Tibial nerve (tissue), 4 donors: ENCODE data around the gene ZDHHC18. TPM values are rescaled to one million over a fixed set of nuclear protein-coding genes. Genes with fewer than 3 reads are reported as not detected.

Source experiments
- DNase-seq, 2 donors: peaks; one replicate each; pipeline ENCODE4 v3.0.0-alpha.2; 2019; ENCODE audit warnings: low spot score in 2 of 2
- H3K27ac ChIP-seq, 4 donors: fragments of 200-600 bp; sonication (generic) in 3 of 4; one replicate each; pipeline ENCODE4 v1.5.1; 2017 to 2019; ENCODE audit warnings: mild to moderate bottlenecking in 1 of 4
- H3K27me3 ChIP-seq, 2 donors: fragments of 200-600 bp; sonication (generic) in 1 of 2; one replicate each; pipeline versions ENCODE4 v1.5.1 to v1.6.0; 2017 to 2019
- H3K36me3 ChIP-seq, 3 donors: fragments of 200-600 bp; sonication (generic); one replicate each; pipeline ENCODE4 v1.5.1; 2018 to 2019
- H3K4me1 ChIP-seq, 4 donors: fragments of 200-600 bp; sonication (generic) in 3 of 4; one replicate each; pipeline ENCODE4 v1.5.1; 2017 to 2019
- H3K4me3 ChIP-seq, 4 donors: fragments of 200-600 bp; sonication (generic) in 3 of 4; one replicate each; pipeline ENCODE4 v1.5.1; 2017 to 2019; ENCODE audit warnings: mild to moderate bottlenecking in 1 of 4, moderate library complexity in 1 of 4
- H3K9me3 ChIP-seq, 4 donors: fragments of 200-600 bp; sonication (generic) in 3 of 4; one replicate each; pipeline ENCODE4 v1.5.1; 2017 to 2019
- CTCF ChIP-seq, 5 experiments: fragments of 200-600 bp in 3 of 5; fragments of 450-650 bp in 2 of 5; sonication (generic) in 3 of 5; IDR thresholded peaks; one replicate each; pipeline ENCODE4 v1.5.1; 2016 to 2019; ENCODE audit warnings: antibody characterized with exemption in 5 of 5, mild to moderate bottlenecking in 3 of 5, moderate library complexity in 2 of 5
- EP300 ChIP-seq, 2 donors: sonication (generic); formaldehyde crosslinking; IDR thresholded peaks; one replicate each; pipeline ENCODE4 v1.6.1; 2017; ENCODE audit warnings: antibody characterized with exemption in 2 of 2, mild to moderate bottlenecking in 1 of 2
- POLR2A ChIP-seq, 2 donors: fragments of 450-650 bp; IDR thresholded peaks; one replicate each; pipeline ENCODE4 v1.6.1; 2017; ENCODE audit warnings: antibody characterized with exemption in 2 of 2, mild to moderate bottlenecking in 2 of 2, moderate library complexity in 2 of 2
- WGBS, 2 donors: methylation state at CpG; one replicate each; pipeline ENCODE4 v1.1.5; 2018; 5-methylcytosine and 5-hydroxymethylcytosine counted together
- total RNA-seq, 4 donors: library from RNA; depleted of rRNA; stranded (reverse); fragments of >200 nt; gene quantifications; one replicate each; pipeline ENCODE4 v1.1.0, GENCODE V29; 2016

Gene ZDHHC18
- total RNA-seq, 4 donors from 2014 or later: 9.2 to 13.5 (median 10.0) TPM

- H3K9me3 ChIP-seq: no peaks in the 10 kb centered on the region
- 95 to 98% methylated on average over 4 of the region's 4 CpGs for WGBS, 2 donors
- TF ChIP-seq POLR2A (IDR thresholded peaks at IDR 0.05): no peak
- TF ChIP-seq CTCF (IDR thresholded peaks at IDR 0.05): no peak
- no peak for TF ChIP-seq EP300 (IDR thresholded peaks at IDR 0.05)
- H3K36me3 ChIP-seq: no peaks in the 10 kb centered on the region
- peaks cover 0 to 19% (median 14%) of the 10 kb centered on the region in 4 donors for H3K4me1 ChIP-seq
- H3K4me3 ChIP-seq: no peak overlapping the region
- no peak overlapping the region for H3K27ac ChIP-seq
- no peaks in the 10 kb centered on the region for H3K27me3 ChIP-seq
- DNase-seq: no peak
Measured at GRCh38 chr1:26822737-26823395, 3.6 kb upstream of the ZDHHC18 start.

- H3K27ac ChIP-seq: no peak overlapping the region
- no peaks in the 10 kb centered on the region for H3K27me3 ChIP-seq
- peaks cover 0 to 37% (median 26%) of the 10 kb centered on the region in 4 donors for H3K4me1 ChIP-seq
- 88 to 90% methylated on average over 3 of the region's 3 CpGs for WGBS, 2 donors
- TF ChIP-seq POLR2A (IDR thresholded peaks at IDR 0.05): no peak
- TF ChIP-seq CTCF (IDR thresholded peaks at IDR 0.05): no peak
- TF ChIP-seq EP300 (IDR thresholded peaks at IDR 0.05): no peak
- H3K4me3 ChIP-seq: no peak overlapping the region
- no peak for DNase-seq
- H3K36me3 ChIP-seq: peaks cover 0 to 6% (median 0%) of the 10 kb centered on the region in 3 donors
- no peaks in the 10 kb centered on the region for H3K9me3 ChIP-seq
Measured at GRCh38 chr1:26824731-26825130, 1.8 kb upstream of the ZDHHC18 start.

DNA sequence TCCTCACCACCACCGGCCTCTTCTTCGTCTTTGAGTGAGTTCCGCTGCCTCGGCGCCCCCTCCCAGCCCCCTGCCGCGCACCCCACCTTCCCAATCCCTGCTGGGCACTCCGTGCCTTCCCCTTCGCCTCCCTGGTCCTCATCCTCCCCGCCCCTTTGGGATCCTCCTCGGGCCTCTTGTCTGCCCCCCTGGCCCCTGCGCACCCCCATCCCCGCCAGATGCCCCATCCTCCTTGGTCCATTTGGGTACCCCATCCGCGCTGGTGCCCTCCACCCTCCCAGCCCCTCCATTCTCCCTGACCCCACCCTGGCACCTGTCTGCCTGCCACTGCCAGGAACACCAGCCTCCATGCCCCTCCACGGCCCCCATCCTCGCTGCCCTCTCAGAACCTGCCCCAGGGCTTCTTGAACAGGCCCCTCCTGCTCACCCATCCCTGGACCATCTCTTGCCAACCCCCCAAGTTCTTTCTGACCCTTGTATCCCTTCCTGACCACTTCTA, 667 bp downstream of the ZDHHC18 start:
- Histone ChIP-seq H3K9me3 (no peaks in the 10 kb centered on the region), H3K27ac (peak overlapping the region; percentile 17 to 89 (median 85)), H3K4me3 (peak overlapping the region; percentile 75 to 95 (median 78)), H3K36me3 (peaks cover 0 to 24% (median 0%) of the 10 kb centered on the region in 3 donors), H3K27me3 (no peaks in the 10 kb centered on the region), H3K4me1 (peaks cover 0 to 45% (median 26%) of the 10 kb centered on the region in 4 donors)
- TF ChIP-seq CTCF (IDR thresholded peaks at IDR 0.05) (no peak), POLR2A (IDR thresholded peaks at IDR 0.05) (no peak), EP300 (IDR thresholded peaks at IDR 0.05) (no peak)
- DNase-seq: no peak
- WGBS, 2 donors: 2 to 3% methylated on average over 17 of the region's 17 CpGs

- TF ChIP-seq POLR2A (IDR thresholded peaks at IDR 0.05) (no peak), EP300 (IDR thresholded peaks at IDR 0.05) (no peak), CTCF (IDR thresholded peaks at IDR 0.05) (no peak)
- WGBS, 2 donors: 32 to 36% methylated on average over 11 of the region's 11 CpGs
- Histone ChIP-seq H3K9me3 (no peaks in the 10 kb centered on the region), H3K27ac (peak overlapping the region; percentile 17 to 89 (median 85)), H3K27me3 (no peaks in the 10 kb centered on the region), H3K4me3 (peak overlapping the region; percentile 75 to 95 (median 78)), H3K4me1 (peaks cover 0 to 45% (median 26%) of the 10 kb centered on the region in 4 donors), H3K36me3 (peaks cover 0 to 29% (median 5%) of the 10 kb centered on the region in 3 donors)
- no peak for DNase-seq
Measured at GRCh38 chr1:26827663-26828062, 1.2 kb downstream of the ZDHHC18 start.

- Histone ChIP-seq H3K36me3 (peaks cover 0 to 38% (median 6%) of the 10 kb centered on the region in 3 donors), H3K4me3 (no peak overlapping the region), H3K27ac (peak overlapping the region in 3 of 4 donors; percentile 4 to 28 (median 8)), H3K4me1 (peaks cover 0 to 45% (median 26%) of the 10 kb centered on the region in 4 donors), H3K9me3 (no peaks in the 10 kb centered on the region), H3K27me3 (no peaks in the 10 kb centered on the region)
- TF ChIP-seq POLR2A (IDR thresholded peaks at IDR 0.05): no peak
- TF ChIP-seq CTCF (IDR thresholded peaks at IDR 0.05): no peak
- no peak for TF ChIP-seq EP300 (IDR thresholded peaks at IDR 0.05)
- DNase-seq: no peak
- WGBS, 2 donors: 39 to 53% methylated on average over 4 of the region's 4 CpGs
Measured at GRCh38 chr1:26828411-26828991, 2.0 kb downstream of the ZDHHC18 start.
